ENCODE data around the gene ZNF184.
A peak's percentile ranks its signal among the peaks of the same experiment; 100 is the strongest.

The ZNF184 gene

DNA sequence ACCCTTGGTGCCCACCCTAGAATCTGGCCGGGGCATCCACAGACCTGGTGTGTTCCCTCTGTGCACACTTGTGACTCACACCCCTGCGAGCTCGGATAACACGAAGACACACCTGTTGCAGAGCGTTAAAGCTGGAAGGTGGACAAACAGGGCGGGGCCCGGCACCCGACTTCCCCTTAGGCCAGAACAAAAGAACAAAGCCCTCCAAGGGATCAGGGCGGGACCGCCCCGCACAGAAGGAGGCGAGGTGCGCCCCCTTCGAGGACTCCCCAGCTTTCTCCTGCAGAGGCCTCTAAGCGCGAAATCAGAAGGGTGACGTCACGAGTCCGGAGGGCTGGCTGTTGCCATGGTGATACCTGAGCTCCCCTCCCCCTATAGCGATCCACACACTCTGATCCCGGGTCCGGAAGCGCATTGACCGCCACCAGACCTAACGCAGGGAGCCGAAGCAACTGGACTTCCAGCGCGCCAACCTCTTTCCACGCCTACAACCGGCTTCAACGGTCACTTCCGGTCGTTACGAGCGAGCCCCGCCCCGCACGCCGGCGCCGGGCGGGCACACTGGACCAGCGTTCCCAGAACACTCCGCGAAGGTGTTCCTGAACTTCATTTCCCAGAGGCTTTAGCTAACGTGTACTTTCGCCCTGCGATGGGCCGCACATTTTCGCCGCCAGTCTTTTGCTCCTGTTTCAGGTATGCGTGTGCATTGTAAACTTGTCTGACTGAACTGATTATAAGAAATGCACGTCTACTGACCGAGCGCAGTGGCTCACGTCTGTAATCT is at the start of gene ZNF184:
Gene ZNF184 (minus strand): TSS at position 489 of the 784 bp plus-strand sequence. CDS start 811 bp downstream, outside the sequence.
- peak; percentile 71 for DNase-seq (ENCODE audit: low read depth)

DNA sequence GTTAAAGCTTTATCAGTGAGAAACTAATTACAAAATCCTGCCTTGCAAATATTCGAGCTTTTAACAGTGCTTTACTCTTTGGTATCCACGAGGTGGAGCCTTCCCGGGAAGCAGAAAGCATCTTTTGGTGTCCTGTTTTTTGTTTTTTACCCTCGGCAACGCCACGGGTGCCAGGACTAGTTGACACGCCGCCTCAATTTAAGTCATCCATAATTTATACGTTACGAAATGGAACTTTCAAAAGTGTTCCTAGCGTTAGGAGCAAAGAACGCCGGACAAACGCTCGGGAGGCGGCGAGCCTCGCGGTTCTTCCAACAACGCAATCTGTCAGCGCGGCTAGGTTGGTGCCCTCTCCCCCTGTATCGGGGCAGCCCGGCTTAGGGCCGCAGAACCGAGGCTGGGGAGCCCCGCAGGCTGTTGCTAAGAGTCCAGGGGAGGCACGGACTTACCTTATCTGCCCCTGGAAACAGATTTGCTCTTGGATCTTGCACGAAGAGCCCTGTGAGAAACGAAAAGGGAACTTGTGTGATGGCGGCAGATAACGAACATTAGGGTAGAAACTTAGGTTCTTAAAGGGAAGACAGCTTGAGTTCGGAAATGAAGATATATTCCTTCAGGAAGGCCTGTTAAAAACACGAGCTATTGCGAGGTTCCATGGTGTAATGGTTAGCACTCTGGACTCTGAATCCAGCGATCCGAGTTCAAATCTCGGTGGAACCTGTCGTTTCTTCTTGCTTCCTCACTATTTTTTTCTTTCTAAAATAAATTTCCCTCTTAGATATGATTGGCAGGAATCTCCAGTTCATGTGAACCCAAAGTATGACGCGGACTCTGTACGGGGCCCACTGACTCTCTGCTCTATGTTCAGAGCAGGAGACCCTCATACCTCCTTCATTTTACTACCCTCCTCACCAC is 46.2 kb upstream of the ZNF184 start:
- peak; percentile 24 for DNase-seq (ENCODE audit: low read depth)

DNA sequence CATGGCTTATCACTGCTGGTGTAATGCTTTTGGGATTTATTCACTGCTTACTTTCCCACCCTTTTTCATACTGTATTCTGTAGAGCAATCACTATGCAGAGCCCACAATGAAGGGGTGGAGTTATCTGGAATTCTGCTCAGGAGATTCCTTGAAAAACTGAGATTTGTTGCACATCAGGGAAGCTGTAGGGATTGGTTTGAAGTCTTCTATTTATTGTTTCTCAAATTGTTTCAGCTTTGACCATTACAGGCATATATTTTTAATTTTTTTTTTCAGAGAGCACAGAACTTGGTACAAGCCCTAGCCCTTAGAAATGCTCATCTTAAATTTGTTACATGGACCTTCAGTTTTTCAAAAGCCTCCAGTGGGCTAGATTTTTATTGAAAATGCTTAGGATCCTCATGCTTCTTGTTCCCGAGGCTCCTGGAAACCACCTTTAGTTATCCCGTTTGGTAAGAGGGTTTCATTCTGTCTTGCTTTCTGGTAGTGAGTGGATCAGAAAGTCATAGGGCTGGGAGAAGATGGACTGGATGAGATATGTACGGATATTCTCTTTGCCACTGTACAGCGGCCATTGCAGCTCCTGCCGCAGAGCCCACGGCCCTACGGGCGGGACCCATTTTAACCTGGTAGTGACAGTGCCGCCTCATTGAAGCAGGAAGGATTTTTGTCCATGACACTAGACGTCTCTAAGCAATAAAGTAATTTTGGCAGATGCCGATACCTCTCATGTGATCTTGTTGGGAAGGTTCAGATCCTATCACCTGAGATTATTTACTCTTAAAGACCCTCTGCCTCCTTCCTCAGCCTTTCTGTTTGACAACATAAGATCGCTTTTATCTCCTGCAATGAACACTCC is 45.3 kb upstream of the ZNF184 start:
- DNase-seq (ENCODE audit: low read depth), result no peak

- no peak for DNase-seq (ENCODE audit: low read depth)
Measured at GRCh38 chr6:27517238-27517637, 44.3 kb upstream of the ZNF184 start.

GRCh38 chr6:27514906-27515495 is 42.1 kb upstream of the ZNF184 start:
- no peak for DNase-seq (ENCODE audit: low read depth)

- DNase-seq (ENCODE audit: low read depth), result no peak
Measured at GRCh38 chr6:27512525-27512924, 39.6 kb upstream of the ZNF184 start.

DNA sequence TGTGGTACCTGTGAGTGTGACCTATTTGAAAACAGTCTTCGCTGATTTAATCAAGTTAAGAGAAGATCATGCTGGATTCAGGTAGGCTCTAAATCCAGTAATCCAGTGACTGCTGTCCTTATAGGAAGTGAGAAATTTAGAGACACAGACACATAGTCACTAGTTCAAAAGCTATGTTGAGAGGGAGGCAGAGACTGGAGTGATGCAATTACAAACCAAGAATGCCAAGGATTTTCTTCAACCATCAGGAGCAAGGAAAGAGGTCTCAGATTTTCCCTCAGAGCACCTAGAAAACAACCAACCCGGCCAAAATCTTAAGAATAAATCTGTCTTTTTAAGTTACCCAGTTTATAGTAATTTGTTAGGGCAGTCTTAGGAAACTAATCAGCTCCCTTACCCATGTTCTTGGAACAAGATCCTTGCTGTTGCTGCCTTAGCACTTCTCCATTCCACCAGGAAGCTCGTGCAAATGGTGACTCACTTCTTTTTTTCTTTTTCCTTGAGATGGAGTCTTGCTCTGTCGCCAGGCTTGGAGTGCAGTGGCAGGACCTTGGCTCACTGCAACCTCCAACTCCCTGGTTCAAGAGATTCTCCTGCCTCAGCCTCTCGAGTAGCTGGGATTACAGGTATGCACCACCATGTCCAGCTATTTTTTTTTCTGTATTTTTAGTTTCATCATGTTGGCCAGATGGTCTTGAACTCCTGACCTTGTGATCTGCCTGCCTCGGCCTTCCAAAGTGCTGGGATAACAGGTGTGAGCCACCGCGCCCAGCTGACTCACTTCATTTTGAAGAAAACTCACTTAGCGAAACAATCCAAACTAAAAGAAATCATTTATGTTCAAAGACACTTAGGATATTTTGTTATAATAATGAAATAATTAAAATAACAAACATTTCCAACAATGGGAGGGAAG is 34.4 kb upstream of the ZNF184 start:
- no peak for DNase-seq (ENCODE audit: low read depth)

- DNase-seq (ENCODE audit: low read depth), result peak; percentile 30
Measured at GRCh38 chr6:27505209-27506027, 32.5 kb upstream of the ZNF184 start.

GRCh38 chr6:27503436-27504030 is 30.6 kb upstream of the ZNF184 start:
- DNase-seq (ENCODE audit: low read depth), result peak; percentile 72

DNA sequence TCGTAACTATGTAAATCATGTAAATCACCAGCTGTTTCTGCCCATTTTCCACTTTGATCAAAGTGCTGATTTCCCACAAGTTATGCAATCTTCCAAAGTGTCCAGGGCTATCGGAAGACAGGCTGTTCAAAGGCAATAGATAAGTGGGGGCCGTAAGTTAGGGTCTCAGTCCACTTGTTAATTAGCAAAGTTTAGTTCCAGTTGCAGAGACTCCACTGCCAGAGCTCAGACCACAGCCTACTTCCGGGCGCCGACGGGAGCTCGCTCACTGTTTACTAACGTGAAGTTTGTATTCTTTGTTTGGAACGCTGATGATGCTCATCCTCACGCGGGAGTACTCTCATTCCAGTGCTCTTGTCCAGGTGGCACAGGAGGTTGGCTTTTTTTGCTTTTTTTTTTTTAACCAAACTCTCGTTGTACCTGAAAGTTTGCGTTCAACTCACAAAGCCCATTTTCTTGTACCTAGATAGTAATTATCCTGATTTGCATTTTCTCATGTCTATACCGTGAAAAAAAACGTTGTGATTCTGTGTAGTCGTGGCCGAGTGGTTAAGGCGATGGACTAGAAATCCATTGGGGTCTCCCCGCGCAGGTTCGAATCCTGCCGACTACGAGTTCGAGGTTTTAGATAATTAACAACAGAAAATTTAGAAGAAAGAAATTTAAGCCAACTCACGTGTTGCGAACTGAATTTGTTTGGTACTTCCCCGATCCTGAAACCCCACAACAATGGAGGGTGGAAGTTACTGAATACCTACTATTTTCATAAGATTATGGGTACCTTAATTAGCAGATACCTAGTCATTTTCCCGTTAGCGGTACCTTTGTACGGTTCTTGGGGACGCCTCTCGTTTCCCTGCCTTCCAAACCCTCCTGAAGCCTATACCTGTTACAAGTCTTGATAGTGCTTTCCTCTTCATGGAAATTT is 29.9 kb upstream of the ZNF184 start:
- DNase-seq (ENCODE audit: low read depth), result peak; percentile 44

DNA sequence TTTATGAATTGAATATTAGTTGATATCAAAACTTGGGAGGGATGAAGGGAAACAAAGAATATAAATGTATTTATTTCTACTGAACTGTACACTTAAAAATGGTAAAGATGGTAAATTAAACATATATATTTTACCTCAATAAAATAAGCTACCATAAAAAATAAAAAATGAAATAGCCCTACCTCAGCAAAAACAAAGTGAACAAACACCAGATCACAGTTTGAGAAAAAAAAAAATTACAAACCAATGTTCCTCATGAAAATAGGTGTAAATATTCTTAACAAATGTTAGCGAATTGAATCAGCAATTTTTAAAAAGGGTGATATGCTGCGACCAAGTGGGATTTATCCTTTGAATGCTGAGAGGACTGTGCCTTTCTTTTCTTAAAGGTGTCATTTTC is 28.3 kb upstream of the ZNF184 start:
- DNase-seq (ENCODE audit: low read depth), result no peak

DNA sequence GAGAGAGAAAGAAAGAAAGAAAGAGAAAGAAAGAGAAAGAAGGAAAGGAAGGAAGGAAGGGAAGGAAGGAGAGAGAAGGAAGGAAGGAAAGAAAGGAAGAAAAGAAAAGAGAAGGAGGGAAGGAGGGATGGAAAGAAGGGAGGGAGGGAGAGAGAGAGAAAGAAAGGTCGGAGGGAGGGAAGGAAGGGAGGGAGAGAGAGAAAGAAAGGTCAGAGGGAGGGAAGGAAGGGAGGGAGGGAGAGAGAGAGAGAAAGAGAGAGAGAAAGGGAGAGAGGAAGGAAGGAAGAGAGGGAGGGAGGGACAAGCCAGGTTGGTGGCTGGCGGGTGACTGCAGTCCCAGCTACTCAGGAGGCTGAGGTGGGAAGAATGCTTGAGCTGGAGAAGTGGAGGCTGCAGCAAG is 27.3 kb upstream of the ZNF184 start:
- no peak for DNase-seq (ENCODE audit: low read depth)

- no peak for DNase-seq (ENCODE audit: low read depth)
Measured at GRCh38 chr6:27495386-27496135, 22.7 kb upstream of the ZNF184 start.

DNA sequence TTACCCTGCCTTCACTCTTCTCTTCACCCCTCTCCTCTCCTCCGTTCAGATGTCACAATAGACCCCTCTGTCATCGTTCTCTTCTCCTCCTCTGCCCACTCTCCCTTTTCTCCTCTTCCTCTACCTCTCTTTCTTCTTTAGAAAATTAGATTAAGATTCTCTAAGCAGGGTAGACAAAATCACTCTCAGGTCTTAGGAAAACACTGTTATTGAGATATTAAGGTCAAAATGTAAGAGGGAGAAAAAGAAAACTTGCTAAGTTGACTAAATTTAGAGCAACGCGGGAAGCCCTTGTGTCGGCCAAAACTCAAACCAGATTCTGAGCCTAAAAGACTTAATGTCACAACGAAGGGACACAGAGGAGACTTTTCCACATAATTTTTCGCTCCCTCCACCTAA is 22.1 kb upstream of the ZNF184 start:
- no peak for DNase-seq (ENCODE audit: low read depth)

GRCh38 chr6:27494103-27494502 is 21.2 kb upstream of the ZNF184 start:
- no peak for DNase-seq (ENCODE audit: low read depth)

DNA sequence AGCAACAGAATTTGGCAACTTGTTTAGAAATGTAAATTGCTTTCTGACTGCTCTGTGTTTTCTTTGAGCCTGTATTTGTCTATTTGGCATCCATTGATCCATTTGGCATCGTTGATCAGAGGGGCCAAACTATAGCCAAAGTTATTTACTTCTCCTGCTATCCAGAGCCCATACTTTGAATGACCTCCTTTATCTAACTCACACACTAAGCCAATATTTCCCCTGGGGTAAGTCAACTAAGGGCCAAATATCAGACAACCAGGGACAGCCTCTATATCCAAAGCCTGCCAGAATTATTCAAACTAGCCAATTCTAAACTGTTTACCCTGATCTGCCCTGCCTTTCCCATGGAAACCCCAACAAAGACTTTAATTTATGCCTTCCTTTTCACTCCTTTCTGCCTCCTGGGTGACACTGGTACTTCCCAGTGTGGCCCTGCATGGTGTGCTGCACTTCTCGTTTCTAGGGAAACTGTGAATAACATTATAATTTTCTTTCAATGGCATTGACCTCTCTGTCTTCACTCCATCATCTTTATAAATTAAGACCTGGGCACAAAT is 19.8 kb upstream of the ZNF184 start:
- DNase-seq (ENCODE audit: low read depth), result no peak

Data from activated T-cell treated with anti-CD3 and anti-CD28 coated beads for 1 hour (primary cell).